A673 (cell line): ENCODE data around the gene STEAP3.

Source experiments
- CTCF ChIP-seq: fragments of 300-800, 200-600 bp; sonication (generic); conservative IDR thresholded peaks from 2 replicates; pipeline ENCODE4 v1.5.1; 2017; ENCODE audit warnings: low read depth, mild to moderate bottlenecking, antibody characterized with exemption, low read length, moderate library complexity, mixed read lengths
- EZH2 ChIP-seq: fragments of 200-600 bp; sonication (generic); IDR thresholded peaks from 2 replicates; pipeline ENCODE4 v1.6.1; 2017; ENCODE audit warnings: borderline replicate concordance, low read depth, mild to moderate bottlenecking, mixed read lengths, antibody characterized with exemption, low read length; ENCODE audit not compliant: poor library complexity, severe bottlenecking

GRCh38 chr2:119222863-119223520 lies 642 bp upstream of the STEAP3 start:
- TF ChIP-seq CTCF, result no peak
- no peak for TF ChIP-seq EZH2
